GM23338 (cell line): ENCODE results near the gene PLCG2. TPM values are rescaled to one million over a fixed set of nuclear protein-coding genes. Genes with fewer than 3 reads are reported as not detected.

Source experiments
- ATAC-seq: fragments of 200-7000 bp; cut with Tn5 transposase; 3 replicates; pipeline ENCODE4 v1.9.1; 2020
- DNase-seq: peaks from one replicate; pipeline ENCODE4 v3.0.0-alpha.2; 2015; ENCODE audit warnings: low spot score
- H2AFZ ChIP-seq: fragments of 200-600 bp; sonication (generic); 2 replicates; pipeline ENCODE4 v1.8.0; 2016; ENCODE audit warnings: antibody characterized with exemption, mild to moderate bottlenecking, moderate library complexity
- H3F3A ChIP-seq: fragments of 200-600 bp; sonication (generic); replicated peaks from 2 replicates; pipeline ENCODE4 v1.8.0; 2017; ENCODE audit warnings: antibody characterized with exemption, mixed run types, low read depth
- H3K27ac ChIP-seq: fragments of 200-600 bp; sonication (generic); 2 replicates; pipeline ENCODE4 v1.6.1; 2016; ENCODE audit warnings: low read depth
- H3K27me3 ChIP-seq: fragments of 200-600 bp; sonication (generic); 2 replicates; pipeline ENCODE4 v1.8.0; 2016; ENCODE audit warnings: mild to moderate bottlenecking, mixed run types, moderate library complexity; ENCODE audit not compliant: insufficient read depth
- H3K36me3 ChIP-seq: fragments of 200-600 bp; sonication (generic); 2 replicates; pipeline ENCODE4 v1.8.0; 2016; ENCODE audit warnings: mild to moderate bottlenecking; ENCODE audit not compliant: insufficient read depth
- H3K4me1 ChIP-seq: fragments of 200-600 bp; sonication (generic); 2 replicates; pipeline ENCODE4 v1.8.0; 2016; ENCODE audit warnings: mild to moderate bottlenecking, moderate library complexity; ENCODE audit not compliant: insufficient read depth
- H3K4me2 ChIP-seq: fragments of 200-600 bp; sonication (generic); 2 replicates; pipeline ENCODE4 v1.7.1; 2017; ENCODE audit warnings: mixed run types
- H3K4me3 ChIP-seq: fragments of 200-600 bp; sonication (generic); 2 replicates; pipeline ENCODE4 v1.6.1; 2016; ENCODE audit warnings: mixed run types
- H3K79me2 ChIP-seq: fragments of 200-600 bp; sonication (generic); replicated peaks from 2 replicates; pipeline ENCODE4 v1.8.0; 2017; ENCODE audit warnings: mild to moderate bottlenecking; ENCODE audit not compliant: insufficient read depth
- H3K9me2 ChIP-seq: fragments of 200-600 bp; sonication (generic); 2 replicates; pipeline ENCODE4 v1.8.0; 2017; ENCODE audit not compliant: insufficient read depth
- H4K20me1 ChIP-seq: fragments of 200-600 bp; sonication (generic); replicated peaks from 2 replicates; pipeline ENCODE4 v1.8.0; 2017; ENCODE audit warnings: mild to moderate bottlenecking; ENCODE audit not compliant: insufficient read depth
- H3K27ac Mint-ChIP-seq: 2 replicates; pipeline ENCODE4 v1.8.0; 2020; ENCODE audit warnings: inconsistent platforms, mild to moderate bottlenecking, moderate library complexity, mixed read lengths
- H3K27me3 Mint-ChIP-seq: 3 replicates; pipeline ENCODE4 v1.8.0; 2022; ENCODE audit warnings: low read depth, mild to moderate bottlenecking, moderate library complexity, mixed read lengths, inconsistent platforms; ENCODE audit not compliant: insufficient read depth, poor library complexity
- H3K36me3 Mint-ChIP-seq: 3 replicates; pipeline ENCODE4 v1.8.0; 2021; ENCODE audit warnings: low read depth, mild to moderate bottlenecking, inconsistent platforms, moderate library complexity, mixed read lengths
- H3K4me1 Mint-ChIP-seq: 3 replicates; pipeline ENCODE4 v1.8.0; 2020; ENCODE audit warnings: mild to moderate bottlenecking, inconsistent platforms, mixed read lengths
- H3K4me3 Mint-ChIP-seq: 3 replicates; pipeline ENCODE4 v1.8.0; 2021; ENCODE audit warnings: moderate library complexity, mild to moderate bottlenecking, inconsistent platforms, mixed read lengths
- H3K9me3 Mint-ChIP-seq: 3 replicates; pipeline ENCODE4 v1.8.0; 2020; ENCODE audit warnings: moderate library complexity, mild to moderate bottlenecking, inconsistent platforms, mixed read lengths
- CREB1 ChIP-seq: fragments of 250-450 bp; sonication (Bioruptor Pico); IDR thresholded peaks from 2 replicates; pipeline ENCODE4 v1.5.0; 2020; ENCODE audit warnings: low read depth, mild to moderate bottlenecking, moderate library complexity
- CTCF ChIP-seq, 2 experiments: fragments of 200-600 bp in 1 of 2; sonication (generic) in 1 of 2; conservative IDR thresholded peaks; 2 replicates each; pipeline versions ENCODE4 v1.5.1 to v1.6.1; 2016 to 2017; ENCODE audit warnings: antibody characterized with exemption in 2 of 2, low read depth in 2 of 2, mild to moderate bottlenecking in 2 of 2, moderate library complexity in 1 of 2
- ETS1 ChIP-seq: IDR thresholded peaks from 2 replicates; pipeline ENCODE4 v1.6.1; 2016; ENCODE audit warnings: antibody characterized with exemption
- EZH2 ChIP-seq: fragments of 200-600 bp; sonication (generic); IDR thresholded peaks from one replicate; pipeline ENCODE4 v1.8.0; 2017; ENCODE audit warnings: antibody characterized with exemption, mild to moderate bottlenecking, low read depth; ENCODE audit not compliant: unreplicated experiment
- EZH2phosphoT487 ChIP-seq: fragments of 200-600 bp; sonication (generic); IDR thresholded peaks from one replicate; pipeline ENCODE4 v1.8.1; 2018; ENCODE audit warnings: antibody characterized with exemption; ENCODE audit not compliant: unreplicated experiment
- JUNB ChIP-seq: IDR thresholded peaks from one replicate; pipeline ENCODE4 v1.6.1; 2016; ENCODE audit warnings: antibody characterized with exemption; ENCODE audit not compliant: unreplicated experiment
- NANOG ChIP-seq: IDR thresholded peaks from 2 replicates; pipeline ENCODE4 v1.6.1; 2016; ENCODE audit warnings: antibody characterized with exemption, borderline replicate concordance
- POLR2AphosphoS5 ChIP-seq: IDR thresholded peaks from 2 replicates; pipeline ENCODE4 v1.6.1; 2016; ENCODE audit warnings: antibody characterized with exemption, low read depth
- REST ChIP-seq: IDR thresholded peaks from one replicate; pipeline ENCODE4 v1.6.1; 2018; ENCODE audit warnings: antibody characterized with exemption; ENCODE audit not compliant: unreplicated experiment
- STAT1 ChIP-seq: IDR thresholded peaks from one replicate; pipeline ENCODE4 v1.6.1; 2016; ENCODE audit warnings: antibody characterized with exemption; ENCODE audit not compliant: unreplicated experiment
- ZNF114 ChIP-seq: fragments of 250-450 bp; sonication (Bioruptor Pico); IDR thresholded peaks from 2 replicates; pipeline ENCODE4 v1.5.0; 2020; ENCODE audit warnings: mild to moderate bottlenecking, moderate library complexity
- ZNF331 ChIP-seq: fragments of 250-450 bp; sonication (Bioruptor Pico); IDR thresholded peaks from 2 replicates; pipeline ENCODE4 v1.5.0; 2020; ENCODE audit warnings: low read depth, mild to moderate bottlenecking, moderate library complexity
- polyA plus RNA-seq: library from polyadenylated mRNA; unstranded; fragments of >200 nt; fragmentation: Nextera tagmentation; extraction: Ambion mirVana; gene quantifications from 2 replicates; pipeline ENCODE4 v1.2.1, GENCODE V29; 2016
- total RNA-seq: library from RNA; depleted of rRNA; stranded (reverse); fragments of >200 nt; shearing (Covaris generic); gene quantifications from 2 replicates; pipeline ENCODE4 v1.2.3, GENCODE V29; 2014
- TF ChIP-seq, protein P1 (sequence below): fragments of 250-450 bp; sonication (Bioruptor Pico); IDR thresholded peaks from 2 replicates; pipeline ENCODE4 v1.5.0; 2020; ENCODE audit warnings: mild to moderate bottlenecking, moderate library complexity

PLCG2 gene
- total and polyA plus RNA-seq, 2 experiments from 2014 or later = 2.4 to 5.9 TPM

DNA sequence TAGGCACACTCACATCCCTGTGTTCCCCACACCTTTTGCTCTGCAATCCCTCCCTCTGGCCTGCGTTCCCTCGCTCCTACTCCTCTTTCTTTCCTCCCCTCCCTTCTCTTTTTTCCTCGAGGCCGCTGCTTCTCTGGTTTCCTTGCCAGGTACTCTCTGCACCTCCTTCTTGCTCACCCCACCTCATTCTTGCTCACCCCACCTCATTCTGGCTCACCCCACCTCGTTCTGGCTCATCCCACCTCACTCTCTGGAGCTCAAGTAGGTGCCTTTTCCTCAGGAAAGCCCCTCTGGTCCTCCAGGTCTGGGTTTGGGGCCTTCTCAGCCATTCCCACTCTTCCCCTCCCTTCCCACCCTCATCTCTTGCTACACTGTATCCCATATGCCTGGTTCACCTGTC lies 103.5 kb downstream of the PLCG2 start:
- Mint-ChIP-seq H3K9me3 (no peaks in the 10 kb centered on the region), H3K4me1 (peaks cover 18% of the 10 kb centered on the region), H3K36me3 (no peaks in the 10 kb centered on the region), H3K4me3 (no peak overlapping the region), H3K27ac (no peak overlapping the region), H3K27me3 (peaks cover 16% of the 10 kb centered on the region)
- no peak overlapping the region for H3K4me2 ChIP-seq
- DNase-seq = no peak
- no peak overlapping the region for H3K27ac ChIP-seq
- H3K9me2 ChIP-seq = no peaks in the 10 kb centered on the region
- no peaks in the 10 kb centered on the region for H3K27me3 ChIP-seq
- no peaks in the 10 kb centered on the region for H3F3A ChIP-seq
- no peaks in the 10 kb centered on the region for H3K79me2 ChIP-seq
- H2AFZ ChIP-seq = no peak overlapping the region
- no peaks in the 10 kb centered on the region; the same call in 1 of the 2 replicates for H4K20me1 ChIP-seq
- ATAC-seq = no peak
- no peak for TF ChIP-seq CTCF (conservative IDR thresholded peaks at IDR 0.05; ENCODE audit: low read depth in 2 of 2)
- TF ChIP-seq ZNF114 = no peak
- TF ChIP-seq POLR2AphosphoS5 = no peak
- TF ChIP-seq ZNF331 (CRISPR knock-in tag) = no peak
- TF ChIP-seq ETS1 = no peak
- TF ChIP-seq, protein P1, sequence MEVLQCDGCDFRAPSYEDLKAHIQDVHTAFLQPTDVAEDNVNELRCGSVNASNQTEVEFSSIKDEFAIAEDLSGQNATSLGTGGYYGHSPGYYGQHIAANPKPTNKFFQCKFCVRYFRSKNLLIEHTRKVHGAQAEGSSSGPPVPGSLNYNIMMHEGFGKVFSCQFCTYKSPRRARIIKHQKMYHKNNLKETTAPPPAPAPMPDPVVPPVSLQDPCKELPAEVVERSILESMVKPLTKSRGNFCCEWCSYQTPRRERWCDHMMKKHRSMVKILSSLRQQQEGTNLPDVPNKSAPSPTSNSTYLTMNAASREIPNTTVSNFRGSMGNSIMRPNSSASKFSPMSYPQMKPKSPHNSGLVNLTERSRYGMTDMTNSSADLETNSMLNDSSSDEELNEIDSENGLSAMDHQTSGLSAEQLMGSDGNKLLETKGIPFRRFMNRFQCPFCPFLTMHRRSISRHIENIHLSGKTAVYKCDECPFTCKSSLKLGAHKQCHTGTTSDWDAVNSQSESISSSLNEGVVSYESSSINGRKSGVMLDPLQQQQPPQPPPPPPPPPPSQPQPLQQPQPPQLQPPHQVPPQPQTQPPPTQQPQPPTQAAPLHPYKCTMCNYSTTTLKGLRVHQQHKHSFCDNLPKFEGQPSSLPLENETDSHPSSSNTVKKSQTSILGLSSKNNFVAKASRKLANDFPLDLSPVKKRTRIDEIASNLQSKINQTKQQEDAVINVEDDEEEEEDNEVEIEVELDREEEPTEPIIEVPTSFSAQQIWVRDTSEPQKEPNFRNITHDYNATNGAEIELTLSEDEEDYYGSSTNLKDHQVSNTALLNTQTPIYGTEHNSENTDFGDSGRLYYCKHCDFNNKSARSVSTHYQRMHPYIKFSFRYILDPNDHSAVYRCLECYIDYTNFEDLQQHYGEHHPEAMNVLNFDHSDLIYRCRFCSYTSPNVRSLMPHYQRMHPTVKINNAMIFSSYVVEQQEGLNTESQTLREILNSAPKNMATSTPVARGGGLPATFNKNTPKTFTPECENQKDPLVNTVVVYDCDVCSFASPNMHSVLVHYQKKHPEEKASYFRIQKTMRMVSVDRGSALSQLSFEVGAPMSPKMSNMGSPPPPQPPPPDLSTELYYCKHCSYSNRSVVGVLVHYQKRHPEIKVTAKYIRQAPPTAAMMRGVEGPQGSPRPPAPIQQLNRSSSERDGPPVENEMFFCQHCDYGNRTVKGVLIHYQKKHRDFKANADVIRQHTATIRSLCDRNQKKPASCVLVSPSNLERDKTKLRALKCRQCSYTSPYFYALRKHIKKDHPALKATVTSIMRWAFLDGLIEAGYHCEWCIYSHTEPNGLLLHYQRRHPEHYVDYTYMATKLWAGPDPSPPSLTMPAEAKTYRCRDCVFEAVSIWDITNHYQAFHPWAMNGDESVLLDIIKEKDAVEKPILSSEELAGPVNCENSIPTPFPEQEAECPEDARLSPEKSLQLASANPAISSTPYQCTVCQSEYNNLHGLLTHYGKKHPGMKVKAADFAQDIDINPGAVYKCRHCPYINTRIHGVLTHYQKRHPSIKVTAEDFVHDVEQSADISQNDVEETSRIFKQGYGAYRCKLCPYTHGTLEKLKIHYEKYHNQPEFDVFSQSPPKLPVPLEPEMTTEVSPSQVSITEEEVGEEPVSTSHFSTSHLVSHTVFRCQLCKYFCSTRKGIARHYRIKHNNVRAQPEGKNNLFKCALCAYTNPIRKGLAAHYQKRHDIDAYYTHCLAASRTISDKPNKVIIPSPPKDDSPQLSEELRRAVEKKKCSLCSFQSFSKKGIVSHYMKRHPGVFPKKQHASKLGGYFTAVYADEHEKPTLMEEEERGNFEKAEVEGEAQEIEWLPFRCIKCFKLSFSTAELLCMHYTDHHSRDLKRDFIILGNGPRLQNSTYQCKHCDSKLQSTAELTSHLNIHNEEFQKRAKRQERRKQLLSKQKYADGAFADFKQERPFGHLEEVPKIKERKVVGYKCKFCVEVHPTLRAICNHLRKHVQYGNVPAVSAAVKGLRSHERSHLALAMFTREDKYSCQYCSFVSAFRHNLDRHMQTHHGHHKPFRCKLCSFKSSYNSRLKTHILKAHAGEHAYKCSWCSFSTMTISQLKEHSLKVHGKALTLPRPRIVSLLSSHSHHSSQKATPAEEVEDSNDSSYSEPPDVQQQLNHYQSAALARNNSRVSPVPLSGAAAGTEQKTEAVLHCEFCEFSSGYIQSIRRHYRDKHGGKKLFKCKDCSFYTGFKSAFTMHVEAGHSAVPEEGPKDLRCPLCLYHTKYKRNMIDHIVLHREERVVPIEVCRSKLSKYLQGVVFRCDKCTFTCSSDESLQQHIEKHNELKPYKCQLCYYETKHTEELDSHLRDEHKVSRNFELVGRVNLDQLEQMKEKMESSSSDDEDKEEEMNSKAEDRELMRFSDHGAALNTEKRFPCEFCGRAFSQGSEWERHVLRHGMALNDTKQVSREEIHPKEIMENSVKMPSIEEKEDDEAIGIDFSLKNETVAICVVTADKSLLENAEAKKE = no peak
- TF ChIP-seq JUNB = no peak
- TF ChIP-seq CREB1 (CRISPR knock-in tag) = no peak
- no peak for TF ChIP-seq EZH2
- no peak for TF ChIP-seq STAT1
- no peak for TF ChIP-seq EZH2phosphoT487
- TF ChIP-seq REST = no peak
- TF ChIP-seq NANOG = no peak
- no peaks in the 10 kb centered on the region for H3K36me3 ChIP-seq
- H3K4me3 ChIP-seq = no peak overlapping the region
- H3K4me1 ChIP-seq = peaks cover 11% of the 10 kb centered on the region; the same call in 1 of the 2 replicates
